Mammary epithelial cell (primary cell): ENCODE data around the gene SLC38A9.

Experiments
- EZH2 ChIP-seq: IDR thresholded peaks from 2 replicates; pipeline ENCODE4 v1.6.1; 2012; ENCODE audit warnings: low read length, inconsistent platforms, borderline replicate concordance
- TF ChIP-seq, protein P1 (sequence below), 2 donors: IDR thresholded peaks in 1 of 2; conservative IDR thresholded peaks in 1 of 2; 2 replicates each; pipeline ENCODE4 v1.5.1; 2011 to 2012; ENCODE audit warnings: inconsistent platforms in 2 of 2, low read length in 2 of 2, mild to moderate bottlenecking in 2 of 2, control low read depth in 1 of 2, low read depth in 1 of 2; ENCODE audit not compliant: insufficient read depth in 1 of 2; ENCODE audit errors: extremely low read depth in 1 of 2

DNA sequence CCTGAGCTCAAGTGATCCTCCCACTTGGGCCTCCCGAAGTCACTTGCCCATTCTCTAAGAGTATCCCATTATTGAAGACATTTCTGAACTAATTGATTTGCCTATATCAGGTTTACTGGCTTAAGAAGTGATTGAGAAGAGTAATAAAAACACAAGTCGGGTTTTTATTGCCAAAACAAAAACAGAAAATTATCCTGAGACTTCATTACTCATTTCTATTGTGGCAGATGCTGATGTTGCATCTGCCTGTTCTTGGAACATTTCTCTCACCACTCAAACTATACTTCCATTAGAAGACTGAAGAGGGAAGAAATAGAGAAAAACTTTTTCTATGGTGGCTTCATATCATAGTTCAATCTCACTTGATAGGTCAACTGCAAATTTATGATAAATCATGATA is 135.5 kb downstream of the SLC38A9 start:
- TF ChIP-seq, protein P1, sequence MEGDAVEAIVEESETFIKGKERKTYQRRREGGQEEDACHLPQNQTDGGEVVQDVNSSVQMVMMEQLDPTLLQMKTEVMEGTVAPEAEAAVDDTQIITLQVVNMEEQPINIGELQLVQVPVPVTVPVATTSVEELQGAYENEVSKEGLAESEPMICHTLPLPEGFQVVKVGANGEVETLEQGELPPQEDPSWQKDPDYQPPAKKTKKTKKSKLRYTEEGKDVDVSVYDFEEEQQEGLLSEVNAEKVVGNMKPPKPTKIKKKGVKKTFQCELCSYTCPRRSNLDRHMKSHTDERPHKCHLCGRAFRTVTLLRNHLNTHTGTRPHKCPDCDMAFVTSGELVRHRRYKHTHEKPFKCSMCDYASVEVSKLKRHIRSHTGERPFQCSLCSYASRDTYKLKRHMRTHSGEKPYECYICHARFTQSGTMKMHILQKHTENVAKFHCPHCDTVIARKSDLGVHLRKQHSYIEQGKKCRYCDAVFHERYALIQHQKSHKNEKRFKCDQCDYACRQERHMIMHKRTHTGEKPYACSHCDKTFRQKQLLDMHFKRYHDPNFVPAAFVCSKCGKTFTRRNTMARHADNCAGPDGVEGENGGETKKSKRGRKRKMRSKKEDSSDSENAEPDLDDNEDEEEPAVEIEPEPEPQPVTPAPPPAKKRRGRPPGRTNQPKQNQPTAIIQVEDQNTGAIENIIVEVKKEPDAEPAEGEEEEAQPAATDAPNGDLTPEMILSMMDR (conservative IDR thresholded peaks at IDR 0.05 in 1 of 2, IDR thresholded peaks at IDR 0.05 in 1 of 2; ENCODE audit: extremely low read depth in 1 of 2, insufficient read depth in 1 of 2, low read depth in 1 of 2, low read length in 2 of 2): no peak
- no peak for TF ChIP-seq EZH2
